ENCODE measurements around the gene PHOX2B.

Gene PHOX2B

DNA sequence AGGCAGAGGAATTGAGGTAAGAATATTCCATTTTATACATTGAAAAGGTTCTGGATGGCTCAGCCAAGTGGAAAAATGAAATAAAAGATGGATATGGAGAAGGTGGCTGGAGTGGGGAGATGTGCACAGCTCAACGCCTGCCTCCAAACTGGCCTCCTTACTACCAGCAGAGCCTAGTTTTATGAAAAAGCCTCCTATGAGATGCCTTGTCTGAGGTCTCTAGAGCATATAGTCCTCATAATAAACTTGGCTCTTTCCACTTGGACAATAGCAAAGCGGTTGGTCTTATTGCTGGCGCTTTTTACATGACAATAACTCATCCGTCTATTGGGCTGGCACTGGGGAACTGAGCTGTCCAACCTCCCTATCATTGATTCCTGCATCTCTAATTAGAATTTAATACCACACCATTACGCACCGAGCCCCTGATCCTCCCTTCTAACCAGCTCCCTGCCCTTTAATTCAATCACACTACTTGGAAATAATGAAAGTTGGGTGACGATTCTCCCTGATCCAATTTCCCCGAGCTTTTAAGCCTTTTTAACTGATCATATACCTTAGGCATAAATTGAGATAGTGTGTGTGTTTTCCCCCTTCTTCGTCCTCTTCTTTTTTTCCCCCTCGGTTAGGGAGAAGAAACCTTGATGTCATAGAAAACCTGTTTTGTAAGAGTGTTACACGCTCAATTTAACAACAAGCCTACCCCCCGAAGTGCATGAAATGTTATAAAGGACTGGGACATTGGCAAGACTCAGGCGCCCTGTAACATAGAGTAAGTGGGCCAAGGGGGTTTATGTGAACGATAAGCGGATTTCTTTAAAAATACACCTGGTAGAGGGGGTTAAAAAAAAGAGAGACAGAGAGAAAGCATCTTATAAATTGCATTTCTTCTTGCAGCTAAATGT lies at the start of gene PHOX2B:
Gene PHOX2B (minus strand): TSS at position 155 of the 905 bp plus-strand sequence. CDS start 115 bp downstream, at position 40.
- DNase-seq (ENCODE audit: low read depth), result no peak

DNA sequence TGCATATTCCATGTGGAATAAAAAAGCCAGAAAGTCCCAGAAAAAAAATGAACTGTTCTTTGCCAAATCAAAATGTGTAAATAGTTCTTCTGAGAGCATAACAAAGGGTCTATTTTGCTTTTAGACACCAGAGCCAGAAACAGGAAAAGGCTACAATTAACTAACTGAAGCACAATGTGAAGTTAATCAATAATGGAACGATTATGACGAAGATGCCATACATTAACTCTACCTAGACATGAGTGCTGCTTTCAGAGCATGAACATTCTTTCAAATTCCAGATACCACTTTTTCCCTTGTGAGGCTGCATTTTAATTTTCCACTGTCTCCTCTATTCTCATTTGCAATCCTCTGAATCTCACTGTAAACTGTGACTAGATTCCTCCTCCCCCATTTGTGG lies 48.7 kb upstream of the PHOX2B start:
- DNase-seq (ENCODE audit: low read depth), result no peak

DNA sequence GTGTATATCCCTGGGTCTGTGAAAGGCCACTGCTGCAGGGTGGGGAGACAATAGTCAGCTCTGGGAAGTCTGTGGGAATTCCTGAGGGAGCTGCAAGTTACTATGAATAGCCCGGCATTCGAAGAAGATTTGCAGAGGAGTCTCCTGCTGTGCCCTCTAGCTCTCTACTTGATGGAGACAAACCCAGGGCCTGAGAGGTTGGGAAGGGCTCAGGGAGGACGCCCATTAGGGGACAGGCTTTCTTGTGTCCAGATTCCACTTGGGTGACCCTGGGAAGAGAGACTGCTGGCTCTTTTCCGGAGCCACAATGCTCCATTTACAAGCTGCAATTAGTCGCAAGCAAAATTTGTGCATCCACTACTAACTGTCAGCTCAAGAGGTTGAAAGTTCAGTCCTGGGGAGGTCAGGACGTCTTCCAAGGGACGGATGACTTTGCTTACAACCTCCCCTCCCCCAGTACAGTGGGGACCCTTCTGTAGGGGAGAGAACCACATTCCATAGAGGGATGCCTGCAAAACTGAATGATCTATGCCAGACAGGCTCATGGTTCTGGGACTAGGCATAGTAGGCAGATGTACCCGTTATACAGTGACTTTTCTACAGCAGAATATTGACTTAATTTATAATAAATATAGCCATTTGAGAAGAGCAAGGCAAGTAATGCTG lies 48.2 kb upstream of the PHOX2B start:
- DNase-seq (ENCODE audit: low read depth), result no peak

DNA sequence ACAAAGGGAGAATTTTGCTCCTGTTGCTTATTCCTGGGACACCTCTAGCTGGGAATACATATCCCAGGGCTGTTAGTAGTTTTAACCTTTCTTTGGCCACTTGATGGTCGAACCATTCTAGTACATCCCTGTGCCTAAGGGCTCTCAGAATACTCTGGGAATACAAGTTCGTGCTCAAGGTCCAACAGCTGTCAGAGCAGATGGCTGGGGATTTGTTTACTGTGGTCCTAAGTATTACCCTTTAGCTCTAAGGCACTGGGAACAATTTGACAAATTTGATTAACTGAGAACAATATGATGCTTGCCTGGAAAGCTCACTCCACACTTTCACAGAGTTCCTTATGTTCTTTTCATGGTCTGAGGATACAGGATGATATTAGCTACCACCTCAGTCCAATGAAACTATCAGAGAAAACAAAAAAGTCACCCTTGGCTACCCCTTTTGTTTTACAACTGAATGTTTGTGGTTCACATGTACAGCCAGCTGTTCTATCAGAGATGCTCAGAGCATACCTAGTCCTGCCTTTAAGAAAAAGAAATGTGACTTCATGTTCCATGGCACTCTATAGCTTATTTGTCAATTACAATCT lies 47.4 kb upstream of the PHOX2B start:
- no peak for DNase-seq (ENCODE audit: low read depth)

DNA sequence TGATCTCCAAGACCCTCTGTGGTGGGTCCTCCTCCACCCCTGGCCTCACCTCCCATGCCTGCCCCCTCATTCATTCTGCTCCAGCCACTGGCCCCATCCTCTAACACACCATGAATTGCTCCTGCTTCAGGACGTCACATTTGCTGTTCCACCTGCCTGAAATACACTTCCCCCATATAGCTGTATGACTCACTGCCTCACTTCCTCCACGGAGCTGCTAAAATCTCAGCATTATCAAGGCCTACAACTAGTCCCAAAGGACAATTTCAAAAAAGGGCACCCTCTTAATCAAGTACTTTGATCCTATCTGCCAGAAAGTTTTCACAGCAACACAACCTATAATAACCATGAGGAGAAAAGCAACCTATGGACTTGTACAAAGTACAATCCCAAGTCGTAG lies 43.6 kb upstream of the PHOX2B start:
- no peak for DNase-seq (ENCODE audit: low read depth)

DNA sequence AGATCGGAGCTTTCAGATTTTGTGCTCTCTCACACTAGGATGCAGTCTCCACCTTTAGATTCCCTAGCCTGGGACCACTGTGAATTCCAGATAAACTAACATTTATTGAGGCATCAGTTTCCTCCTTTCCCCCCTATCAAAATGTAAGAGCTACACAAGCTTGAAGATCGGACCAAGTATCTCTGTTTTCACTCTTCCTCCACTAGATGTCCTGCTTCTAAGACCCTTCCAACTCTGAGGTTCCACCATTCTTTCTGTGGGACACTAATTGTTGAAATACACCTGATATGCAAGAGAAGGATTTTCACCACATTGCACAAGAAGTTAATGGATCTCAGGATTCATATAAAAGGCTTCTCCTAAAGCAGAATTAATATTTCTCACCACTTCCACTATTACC lies 43.0 kb upstream of the PHOX2B start:
- no peak for DNase-seq (ENCODE audit: low read depth)

DNA sequence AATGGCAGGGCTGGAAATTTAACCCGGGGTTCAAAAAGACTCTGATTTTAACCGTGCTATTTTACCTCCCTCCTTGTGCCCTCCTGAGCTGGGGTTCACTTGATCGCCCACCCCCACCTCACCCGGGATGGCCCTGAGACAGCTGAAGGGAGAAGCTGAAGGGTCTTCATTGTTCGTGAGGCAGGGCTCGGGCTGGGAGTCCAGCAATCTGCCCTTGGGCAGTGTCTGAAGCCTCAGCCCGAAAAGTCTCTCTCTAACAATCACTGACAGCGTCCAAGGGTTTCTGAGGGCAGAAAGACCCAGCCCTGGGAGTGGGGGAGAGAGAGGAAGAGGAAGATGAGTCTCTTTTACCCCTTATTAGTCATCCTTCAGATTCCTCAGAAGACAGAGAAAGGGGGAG lies 39.4 kb upstream of the PHOX2B start:
- no peak for DNase-seq (ENCODE audit: low read depth)

DNA sequence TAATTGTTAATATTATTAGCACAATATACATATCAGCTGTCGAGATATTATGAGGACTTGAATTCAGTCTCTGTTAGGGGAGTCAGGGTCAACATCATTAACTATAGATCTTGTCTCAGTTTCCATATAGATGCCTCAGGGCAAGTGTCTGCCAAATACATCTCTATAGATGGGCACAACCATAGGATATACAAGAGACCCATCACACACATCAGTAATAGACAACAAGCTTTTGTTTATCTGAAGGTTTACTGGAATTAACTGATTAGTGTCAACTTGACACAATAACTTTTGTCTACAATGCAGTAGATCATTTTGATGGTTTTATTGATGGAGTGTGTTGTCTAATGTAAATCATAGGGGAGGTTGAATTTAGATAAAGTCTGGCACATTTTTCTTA lies 37.1 kb upstream of the PHOX2B start:
- no peak for DNase-seq (ENCODE audit: low read depth)

DNA sequence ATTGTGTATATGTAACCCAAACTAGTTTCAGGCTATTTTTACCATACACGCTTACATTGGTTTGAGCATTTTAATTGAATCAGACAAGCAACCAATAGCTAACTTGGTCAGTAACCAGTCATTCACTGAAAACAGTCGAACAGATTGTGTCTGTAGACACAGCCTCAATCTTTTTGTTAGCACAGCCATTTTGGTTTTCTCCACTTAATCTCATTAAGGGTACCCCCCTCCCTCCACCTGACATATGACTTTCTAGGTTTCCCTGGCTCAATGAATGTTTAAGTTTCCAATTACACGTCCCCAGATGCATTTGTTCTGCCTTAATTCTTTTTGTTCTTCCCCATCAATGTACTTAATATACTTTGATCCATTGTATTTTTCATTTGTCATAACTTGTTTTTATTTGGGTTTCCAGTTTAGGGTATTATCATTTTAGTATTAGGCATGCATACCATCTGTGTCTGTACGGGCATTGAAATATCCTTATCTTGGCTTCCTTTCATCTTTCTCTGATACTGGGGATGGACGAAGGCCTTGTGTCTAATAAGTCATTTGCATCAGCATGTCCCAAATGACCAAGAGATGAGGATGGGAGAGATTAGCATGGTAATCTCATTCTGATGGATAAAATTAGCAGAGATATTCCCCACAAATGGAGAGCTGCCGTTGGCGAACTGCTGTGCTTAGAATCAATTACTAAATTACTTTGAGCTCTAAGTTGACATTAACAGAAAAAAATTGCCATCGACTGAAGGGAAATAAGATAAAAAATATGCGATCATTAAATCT lies 35.9 kb upstream of the PHOX2B start:
- no peak for DNase-seq (ENCODE audit: low read depth)

DNA sequence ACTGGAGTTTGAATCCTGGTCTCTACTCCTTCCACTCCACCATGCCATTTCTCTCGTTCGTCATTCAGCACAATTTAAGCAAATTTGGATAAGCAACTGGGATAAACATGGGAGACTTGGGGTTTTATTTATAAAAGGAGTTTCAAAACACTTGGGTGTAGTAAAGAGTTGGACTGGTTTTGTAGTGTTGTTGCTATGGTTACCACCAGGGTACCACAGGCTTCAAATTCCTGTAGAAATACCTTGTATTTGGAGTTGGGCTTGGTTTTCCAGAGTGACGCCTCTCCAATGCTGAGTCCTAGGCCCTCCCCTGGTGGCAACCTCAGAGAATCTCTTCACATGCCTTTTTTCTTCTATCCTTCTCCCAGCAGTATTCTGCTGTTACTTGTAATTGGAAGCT lies 27.9 kb upstream of the PHOX2B start:
- DNase-seq (ENCODE audit: low read depth), result no peak

DNA sequence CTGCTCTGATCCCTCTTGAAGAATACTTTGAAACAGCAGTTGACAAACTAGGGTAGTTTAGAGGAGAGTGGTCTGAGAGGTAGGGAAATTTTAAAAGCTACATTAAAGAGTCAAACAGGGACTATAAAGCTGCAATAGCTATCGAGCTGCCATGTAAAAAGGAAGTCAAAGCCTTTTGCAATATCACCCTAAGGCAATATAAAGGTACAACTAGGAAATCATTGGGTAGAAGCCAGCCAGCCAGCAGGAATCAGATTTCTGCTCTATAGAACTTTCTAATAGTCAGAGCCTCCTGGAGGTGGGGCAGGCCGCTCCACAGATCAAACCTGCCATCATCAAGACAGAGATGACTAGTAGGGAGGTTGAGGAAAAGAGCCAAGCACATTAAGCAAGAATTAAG lies 15.2 kb upstream of the PHOX2B start:
- no peak for DNase-seq (ENCODE audit: low read depth)

DNA sequence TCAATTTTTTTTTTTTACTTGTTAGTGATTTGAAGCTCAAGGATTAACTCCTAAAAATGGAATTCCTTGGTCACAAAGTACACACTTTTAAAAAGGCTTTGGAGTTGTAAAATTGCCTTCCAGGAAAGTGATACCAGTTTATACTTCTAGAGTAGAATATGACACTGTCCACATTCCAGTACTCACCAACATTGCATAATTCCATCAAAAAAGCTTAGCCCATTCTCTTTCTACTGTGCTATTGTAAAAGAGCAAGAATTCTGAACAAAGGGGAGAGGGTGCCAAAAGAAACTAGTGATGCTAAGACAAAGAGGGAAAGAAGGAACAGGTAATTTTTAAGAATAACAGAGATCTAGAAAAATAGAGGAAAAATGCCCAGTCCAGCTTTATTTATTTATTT lies 10.4 kb upstream of the PHOX2B start:
- no peak for DNase-seq (ENCODE audit: low read depth)

DNA sequence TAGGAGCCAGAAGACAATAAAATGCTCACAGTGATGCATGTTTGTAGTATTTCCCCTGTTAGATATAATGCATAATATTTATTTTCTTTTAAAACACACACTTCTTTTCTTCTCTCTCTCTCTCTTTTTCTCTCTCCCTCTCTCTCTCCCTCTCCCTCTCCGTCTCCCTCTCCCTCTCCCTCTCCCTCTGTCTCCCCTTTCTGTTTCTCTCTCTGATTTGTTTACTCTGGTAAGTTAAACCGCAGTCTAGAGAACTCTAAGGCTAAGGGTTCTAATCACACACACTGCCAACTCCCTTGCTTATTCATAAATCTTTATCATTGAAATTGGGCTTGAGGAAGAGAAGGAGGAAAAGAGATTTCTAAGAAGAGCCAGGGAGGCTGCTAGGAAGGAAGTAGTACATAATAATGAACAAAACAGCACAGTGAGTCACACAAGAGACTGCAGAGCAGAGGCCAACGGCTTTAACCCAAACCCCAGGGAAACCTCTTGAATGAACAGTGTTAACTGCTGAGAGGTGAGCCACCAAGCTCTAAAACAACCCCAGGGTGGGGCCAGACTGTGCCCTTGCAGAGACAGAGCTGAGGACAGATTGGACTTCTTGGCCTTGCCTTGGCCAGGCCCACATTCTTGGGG lies 9.1 kb upstream of the PHOX2B start:
- no peak for DNase-seq (ENCODE audit: low read depth)

DNA sequence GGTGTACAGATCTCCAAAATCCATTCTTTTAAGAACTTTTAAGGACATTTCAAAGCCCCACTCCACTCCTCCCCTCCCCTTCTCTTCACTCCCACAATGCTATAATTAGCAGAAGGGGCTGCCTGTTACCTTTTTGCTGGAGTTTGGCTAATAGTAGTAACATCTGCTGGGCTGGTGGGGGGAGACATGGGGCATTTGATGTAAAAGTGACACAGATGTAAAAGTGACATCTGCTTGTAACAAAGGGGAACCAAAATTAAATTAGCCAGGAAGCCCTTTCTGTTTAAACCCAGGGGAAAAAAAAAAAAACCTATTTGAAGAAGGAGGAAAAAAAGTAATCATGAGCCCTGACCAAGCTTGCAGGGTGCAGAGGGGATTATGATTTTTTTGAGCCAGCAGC lies 5.4 kb upstream of the PHOX2B start:
- DNase-seq (ENCODE audit: low read depth), result no peak

DNA sequence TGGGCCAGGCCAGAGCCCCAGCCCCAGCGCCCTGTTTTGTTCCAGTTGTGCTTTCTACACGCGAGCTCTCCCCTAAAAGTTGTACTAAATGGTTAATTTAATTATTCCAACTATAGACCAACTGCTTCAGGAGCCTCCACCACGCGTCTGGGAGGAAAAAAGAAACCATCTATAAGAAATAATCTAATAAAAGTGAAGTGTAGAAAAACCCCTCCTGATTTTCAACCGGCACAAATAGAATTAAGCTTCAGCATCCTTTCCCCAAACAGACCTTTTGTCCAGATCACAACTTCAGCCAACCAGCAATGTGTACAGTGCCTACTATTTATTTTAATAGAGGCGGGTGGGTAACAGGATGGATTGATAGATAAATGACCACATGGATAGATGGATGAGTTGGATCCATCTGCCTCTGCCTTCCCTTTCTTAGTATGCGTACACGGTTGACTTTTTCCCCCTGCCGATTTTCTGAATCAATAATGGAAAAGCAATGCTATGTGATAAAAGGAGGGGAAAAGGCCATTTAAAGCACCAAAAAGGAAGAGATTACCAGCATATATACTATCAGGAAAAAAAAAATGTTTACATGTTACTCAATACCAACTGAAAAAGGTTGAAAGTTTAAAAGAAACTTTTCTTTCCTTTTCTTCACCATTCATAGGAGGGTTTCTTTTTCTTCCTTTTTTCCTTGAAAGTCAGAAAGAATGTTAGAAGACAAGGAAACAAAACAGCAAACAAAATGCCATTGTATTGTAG lies 3.7 kb upstream of the PHOX2B start:
- no peak for DNase-seq (ENCODE audit: low read depth)

DNA sequence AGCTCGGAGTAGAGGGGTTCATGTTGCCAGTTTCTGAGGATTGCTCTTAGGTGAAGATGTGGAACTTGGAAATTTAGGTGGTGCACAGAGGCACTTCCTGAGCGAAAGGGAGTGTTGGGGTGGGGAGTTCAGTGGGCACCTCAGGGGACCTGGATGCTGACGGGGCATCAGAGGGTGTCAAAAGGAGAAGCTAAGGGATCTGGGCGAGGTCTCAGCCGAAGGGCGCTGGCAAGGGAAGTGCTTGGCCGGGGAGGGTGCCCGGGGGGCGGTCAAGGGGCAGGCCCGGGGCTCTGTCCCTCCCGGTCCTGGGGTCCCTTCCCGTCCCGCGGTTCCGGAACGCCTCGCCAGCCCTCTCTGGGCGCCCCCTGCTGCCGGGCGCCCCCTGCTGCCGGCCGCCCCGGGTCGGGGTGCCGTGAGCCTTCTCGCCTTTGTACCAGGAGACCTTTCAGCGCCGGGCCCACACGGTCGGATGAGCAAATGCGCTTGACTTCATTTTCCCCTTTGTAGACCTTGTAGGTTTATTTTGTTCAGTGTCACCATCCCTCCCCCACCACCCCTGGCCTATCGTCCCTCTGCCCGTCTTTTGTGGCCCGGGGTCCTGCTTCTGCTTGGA lies 3.0 kb upstream of the PHOX2B start:
- no peak for DNase-seq (ENCODE audit: low read depth)

DNA sequence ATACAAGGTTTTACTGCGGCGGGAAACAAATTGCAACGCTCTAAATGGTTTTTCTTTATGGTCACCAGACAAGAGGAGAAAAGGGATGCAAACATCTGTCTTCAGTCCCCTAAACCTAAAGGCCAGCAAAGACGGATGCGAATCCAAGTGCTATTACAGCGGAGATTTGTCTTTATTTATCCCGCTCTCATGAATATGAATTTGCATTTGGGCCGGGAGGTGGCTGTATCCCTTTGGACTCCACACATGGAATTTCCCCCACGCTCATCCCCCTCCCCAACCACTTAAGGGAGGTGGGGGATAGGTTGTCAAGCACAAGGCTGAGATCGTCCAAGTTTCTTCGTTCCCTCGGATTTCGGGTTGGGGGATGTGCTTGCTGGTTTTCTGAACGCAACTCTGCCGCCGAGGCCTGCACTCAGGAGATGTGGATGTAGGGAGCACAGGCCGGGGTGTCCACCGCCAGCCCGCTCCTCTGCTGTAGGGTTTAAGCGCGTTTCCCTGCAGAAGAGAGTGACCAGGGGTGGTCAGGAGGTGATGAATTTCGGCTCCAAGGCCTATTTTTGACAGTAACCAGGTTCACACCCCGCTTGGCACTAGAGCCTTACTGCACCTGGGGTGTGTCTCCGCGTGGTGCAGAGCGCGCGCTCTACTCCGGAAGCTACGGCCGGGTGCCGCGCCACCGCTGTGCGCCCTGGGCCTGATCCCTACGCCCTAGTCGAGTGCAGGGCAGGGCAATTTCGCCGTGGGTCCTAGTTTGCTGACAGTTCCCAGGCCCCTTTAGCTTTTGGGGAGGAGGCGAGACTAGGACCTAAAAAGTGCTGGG lies 2.3 kb upstream of the PHOX2B start:
- no peak for DNase-seq (ENCODE audit: low read depth)

DNA sequence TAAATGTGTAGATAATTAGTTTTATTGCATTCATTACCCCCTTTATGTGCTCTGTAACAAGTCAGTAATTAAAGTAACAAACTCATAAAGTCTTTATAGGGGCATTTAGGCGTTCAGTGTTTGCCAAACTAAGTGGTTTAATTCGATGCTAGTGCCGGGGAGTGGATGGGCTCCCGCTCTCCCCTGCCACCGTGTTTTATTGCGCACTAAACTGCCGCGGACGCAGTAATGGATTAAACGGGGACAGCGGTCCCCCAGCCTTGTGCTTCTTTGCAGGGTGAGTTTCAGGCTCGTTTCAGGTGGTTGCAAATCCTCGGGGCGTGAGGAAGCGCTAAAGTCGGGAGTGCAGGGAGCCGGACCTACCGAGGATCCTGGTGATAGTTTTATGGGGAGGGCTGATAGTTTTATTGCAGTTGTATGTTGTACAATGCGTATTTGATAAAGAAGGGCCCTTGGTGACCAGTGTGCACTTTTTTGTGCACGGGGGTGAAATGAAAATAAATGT lies 1.6 kb upstream of the PHOX2B start:
- DNase-seq (ENCODE audit: low read depth), result no peak

DNA sequence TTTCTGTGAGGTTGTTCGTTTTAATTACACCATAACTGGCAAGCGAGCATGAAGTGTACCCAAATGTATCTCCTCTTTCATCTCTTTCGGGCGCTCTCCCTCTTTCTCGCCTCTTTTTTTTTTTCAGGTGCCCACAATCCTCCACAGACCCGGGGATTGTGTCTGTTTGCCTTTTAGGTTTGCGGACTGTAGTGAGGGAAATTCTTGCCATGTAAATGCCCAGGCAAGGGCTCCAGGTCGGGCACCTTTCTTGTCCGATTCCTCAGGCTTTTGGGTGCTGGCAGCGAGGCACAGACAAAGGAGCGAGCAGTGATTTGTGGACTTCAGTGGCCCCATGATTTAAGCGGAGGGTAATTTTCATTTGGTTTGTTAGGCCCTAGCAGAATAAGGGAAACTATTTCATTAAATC lies 1.1 kb upstream of the PHOX2B start:
- DNase-seq (ENCODE audit: low read depth), result no peak
